Effector CD8-positive, alpha-beta T cell (primary cell): ENCODE data around the gene DVL3.
"Not testable (repeated sequence)": the region's sequence is repeated elsewhere in the genome, so short reads cannot be mapped to it uniquely, and the experiment has no call there.

Experiments used
- DNase-seq: peaks from one replicate; lab custom pipeline; 2025; lab: John Stamatoyannopoulos, UW
- total RNA-seq, 4 experiments: gene quantifications; one replicate each; lab custom pipeline; 2026; lab: John Stamatoyannopoulos, UW

Gene DVL3
- total RNA-seq: 68.1 to 85.5 (median 73.2) reads per million in 4 experiments

GRCh38 chr3:184154885-184155643 lies at the start of gene DVL3:
Gene DVL3, plus strand, starts transcription at chr3:184155377. Its CDS starts 259 bp downstream, at chr3:184155636.
- no peak for DNase-seq

DNA sequence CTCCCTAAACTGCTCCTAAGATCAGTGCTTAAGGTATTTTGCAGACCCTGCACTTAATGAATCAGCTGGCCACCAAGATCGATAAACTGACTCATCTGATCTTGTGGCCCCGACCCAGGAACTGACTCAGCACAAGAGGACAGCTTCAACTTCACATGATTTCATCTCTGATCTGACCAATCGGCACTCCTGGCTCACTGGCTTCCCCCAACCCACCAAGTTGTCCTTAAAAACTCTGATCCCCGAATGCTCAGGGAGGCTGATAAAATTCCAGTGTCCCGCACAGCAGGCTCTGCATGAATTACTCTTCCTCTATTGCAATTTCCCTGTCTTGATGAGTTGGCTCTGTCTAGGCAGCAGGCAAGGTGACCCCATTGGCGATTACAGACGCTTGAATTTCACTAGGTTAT lies 44.9 kb upstream of the DVL3 start:
- DNase-seq: no peak

DNA sequence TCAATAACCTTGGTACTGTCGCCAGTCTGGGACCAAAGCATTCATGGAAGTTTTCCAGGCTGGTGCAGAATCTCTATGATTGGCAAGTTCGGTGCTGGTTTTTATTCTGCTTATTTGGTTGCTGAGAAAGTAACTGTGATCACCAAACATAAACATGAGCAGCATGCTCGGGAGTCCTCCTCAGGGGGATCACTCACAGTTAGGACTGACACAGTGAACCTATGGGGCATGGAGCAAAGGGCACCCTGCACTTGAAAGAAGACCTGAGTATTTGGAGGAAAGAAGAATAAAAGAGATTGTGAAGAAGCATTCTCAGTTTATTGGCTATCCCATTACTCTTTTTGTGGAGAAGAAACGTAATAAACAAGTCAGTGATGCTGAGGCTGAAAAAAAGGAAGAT lies 39.2 kb upstream of the DVL3 start:
- no peak for DNase-seq

- DNase-seq: no peak
These were observed 37.5 kb upstream of the DVL3 start for GRCh38 chr3:184117636-184118035.

DNA sequence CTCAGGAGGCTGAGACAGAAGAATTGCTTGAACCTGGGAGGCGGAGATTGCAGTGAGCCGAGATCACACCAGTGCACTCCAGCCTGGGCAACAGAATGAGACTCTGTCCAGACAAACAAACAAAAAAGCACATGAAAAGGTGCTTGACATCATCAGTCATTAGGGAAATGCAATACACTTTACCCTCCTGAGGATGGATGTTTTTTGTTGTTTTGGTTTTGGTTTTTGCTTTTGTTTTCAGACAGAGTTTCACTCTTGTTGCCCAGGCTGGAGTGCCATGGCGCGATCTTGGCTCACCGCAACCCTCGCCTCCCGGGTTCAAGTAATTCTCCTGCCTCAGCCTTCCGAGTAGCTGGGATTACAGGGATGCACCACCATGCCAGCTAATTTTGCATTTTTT lies 34.1 kb upstream of the DVL3 start:
- not testable (repeated sequence) for DNase-seq

- no peak for DNase-seq
These were observed 29.2 kb upstream of the DVL3 start for GRCh38 chr3:184126006-184126405.

DNA sequence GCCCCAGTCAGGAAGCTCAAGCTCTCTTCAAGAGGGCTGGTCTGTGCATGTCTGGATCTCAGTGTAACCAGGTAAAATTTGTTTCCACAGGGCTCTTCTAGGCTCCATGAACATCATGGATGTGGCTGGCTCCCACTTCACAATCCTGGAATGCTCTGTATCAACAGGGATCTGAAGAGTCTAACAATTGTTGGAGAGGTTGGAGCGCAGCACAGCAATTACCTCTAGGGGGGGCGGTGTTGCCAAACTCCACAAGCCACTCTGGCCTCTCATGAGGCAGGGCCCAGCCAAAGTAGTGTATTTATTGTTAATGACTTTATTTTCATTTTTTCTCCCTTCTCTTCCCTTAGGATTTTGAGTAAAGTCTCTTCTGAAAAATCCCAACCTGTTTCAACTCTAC lies 26.2 kb upstream of the DVL3 start:
- DNase-seq: no peak

DNA sequence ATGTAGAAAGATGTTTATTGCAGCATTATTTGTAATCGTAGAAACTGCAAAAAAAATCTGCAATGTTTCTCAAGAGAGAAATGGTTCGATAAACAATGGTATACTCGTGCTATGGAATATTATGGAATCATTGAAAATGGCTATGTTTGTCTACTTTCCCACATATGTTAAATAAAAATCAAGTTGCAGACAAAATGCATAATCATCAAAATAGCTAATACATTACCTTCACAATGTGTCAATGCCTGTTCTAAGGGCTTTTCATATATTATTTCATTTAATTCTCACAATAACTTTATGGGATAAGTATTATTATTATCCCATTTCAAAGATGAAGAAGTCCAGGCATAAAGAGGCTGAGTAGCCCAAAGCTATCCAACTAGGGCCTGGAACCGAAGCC lies 22.2 kb upstream of the DVL3 start:
- DNase-seq: no peak

DNA sequence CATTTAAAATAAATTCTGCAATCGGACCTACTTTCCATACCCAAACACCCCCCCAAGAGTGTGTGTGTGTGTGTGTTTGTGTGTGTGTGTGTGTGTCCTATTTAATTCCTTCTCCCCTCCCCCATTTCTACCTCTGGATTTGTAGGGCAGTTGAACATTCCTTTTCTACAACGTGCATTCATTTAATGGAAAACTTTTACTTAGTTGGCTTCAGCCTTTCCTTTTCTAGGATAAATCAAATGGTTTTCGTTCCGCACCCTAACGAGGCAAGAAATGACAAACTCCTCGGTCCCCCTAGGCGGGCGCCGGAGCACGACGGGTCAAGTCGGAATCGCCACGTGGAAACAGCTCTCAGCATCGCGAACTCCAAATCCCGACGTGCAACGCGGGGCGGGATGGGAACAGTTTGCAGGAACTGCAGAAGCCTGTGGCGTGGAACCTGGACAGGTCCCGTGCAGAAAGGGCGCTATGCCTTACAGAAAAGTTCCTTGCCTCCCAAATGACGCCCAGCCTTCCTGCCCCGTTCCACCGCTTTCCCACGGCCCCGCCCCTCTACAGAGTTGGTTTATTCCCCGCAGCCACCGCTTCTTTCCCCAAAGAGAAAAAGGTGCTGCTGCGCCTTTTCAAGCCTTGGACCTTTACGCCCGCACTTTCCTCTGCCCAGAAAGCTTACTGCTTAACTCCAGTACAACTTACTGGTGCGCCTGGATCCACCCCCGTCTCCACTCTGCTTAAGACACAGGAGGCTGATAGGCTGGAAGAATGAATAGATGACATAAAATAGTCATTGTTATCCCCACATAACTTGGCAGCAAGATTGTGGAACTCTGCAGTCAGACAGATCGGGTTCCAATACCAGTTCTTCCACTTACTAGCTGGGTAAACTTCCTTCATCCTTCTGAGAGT lies 21.1 kb upstream of the DVL3 start:
- no peak for DNase-seq

GRCh38 chr3:184134746-184135148 lies 20.4 kb upstream of the DVL3 start:
- no peak for DNase-seq

DNA sequence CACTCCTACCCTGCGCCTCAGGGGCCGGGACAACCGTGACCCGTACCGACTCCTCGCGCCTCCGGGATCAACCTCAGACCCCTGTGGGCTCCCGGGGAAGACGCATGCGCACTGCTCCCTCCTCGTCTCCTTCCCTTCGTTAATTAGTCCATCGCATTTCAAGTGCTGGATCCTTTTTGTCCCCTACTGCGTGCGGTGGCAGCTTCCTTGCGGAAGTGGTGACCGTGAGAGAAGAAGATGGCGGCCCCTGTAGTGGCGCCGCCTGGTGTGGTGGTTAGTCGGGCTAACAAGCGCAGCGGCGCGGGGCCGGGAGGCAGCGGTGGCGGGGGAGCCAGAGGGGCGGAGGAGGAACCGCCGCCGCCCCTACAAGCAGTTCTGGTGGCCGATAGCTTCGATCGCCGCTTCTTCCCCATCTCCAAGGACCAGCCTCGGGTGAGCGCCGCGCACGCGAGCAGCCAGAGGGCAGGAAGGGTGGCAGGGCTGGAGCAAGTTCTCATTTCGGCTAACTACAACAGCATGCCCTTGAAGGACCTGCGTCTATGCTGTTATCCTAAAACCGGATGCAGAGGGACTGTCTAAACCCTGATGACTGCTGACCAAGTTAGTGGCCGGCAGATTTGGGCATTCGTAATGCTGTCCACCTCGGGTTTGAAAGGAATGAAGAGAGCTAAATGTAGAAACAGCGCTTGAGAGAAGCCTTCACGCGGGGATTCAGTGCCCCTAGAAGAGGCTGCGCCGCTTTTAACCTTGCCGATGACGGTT lies 19.8 kb upstream of the DVL3 start, which contains the start of gene EIF2B5:
EIF2B5 (plus strand) TSS at position 210 of the 762 bp plus-strand sequence; CDS start at position 238, 28 bp downstream.
- DNase-seq: peak; percentile 77

- DNase-seq: no peak
These were observed 19.3 kb upstream of the DVL3 start for GRCh38 chr3:184135911-184136260.

DNA sequence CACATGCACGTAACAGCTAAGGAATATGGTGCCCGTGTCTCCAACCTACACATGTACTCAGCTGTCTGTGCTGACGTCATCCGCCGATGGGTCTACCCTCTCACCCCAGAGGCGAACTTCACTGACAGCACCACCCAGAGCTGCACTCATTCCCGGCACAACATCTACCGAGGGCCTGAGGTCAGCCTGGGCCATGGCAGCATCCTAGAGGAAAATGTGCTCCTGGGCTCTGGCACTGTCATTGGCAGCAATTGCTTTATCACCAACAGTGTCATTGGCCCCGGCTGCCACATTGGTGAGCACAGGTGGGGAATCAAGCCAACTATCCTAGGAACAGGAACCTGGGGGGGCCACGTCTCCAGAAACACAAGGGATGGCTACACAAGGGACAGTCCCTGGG lies 14.7 kb upstream of the DVL3 start:
- DNase-seq: no peak

- no peak for DNase-seq
These were observed 13.0 kb upstream of the DVL3 start for GRCh38 chr3:184142199-184142598.

GRCh38 chr3:184143327-184143726 lies 11.8 kb upstream of the DVL3 start:
- no peak for DNase-seq

- no peak for DNase-seq
These were observed 10.7 kb upstream of the DVL3 start for GRCh38 chr3:184144505-184144904.

DNA sequence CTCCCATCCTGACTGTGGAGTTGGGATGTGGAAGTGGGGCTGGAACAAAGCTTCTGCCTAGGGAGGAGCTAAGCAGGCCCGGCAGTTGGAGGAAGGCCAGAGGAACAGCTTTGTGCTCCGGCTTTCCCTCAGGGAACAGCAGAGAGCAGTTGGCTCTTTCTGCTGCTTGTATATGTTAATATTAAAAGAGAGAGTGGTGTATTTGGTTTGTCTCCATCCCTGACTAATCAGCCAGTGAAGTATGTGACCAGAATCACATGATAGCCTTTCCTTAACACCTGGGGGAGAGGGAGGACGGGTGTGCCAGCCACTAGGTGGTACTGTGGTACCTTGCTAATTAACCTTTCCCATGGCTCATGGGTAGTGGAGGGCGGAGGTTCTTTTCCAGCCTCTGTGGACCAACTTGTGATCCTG lies 10.1 kb upstream of the DVL3 start:
- no peak for DNase-seq

DNA sequence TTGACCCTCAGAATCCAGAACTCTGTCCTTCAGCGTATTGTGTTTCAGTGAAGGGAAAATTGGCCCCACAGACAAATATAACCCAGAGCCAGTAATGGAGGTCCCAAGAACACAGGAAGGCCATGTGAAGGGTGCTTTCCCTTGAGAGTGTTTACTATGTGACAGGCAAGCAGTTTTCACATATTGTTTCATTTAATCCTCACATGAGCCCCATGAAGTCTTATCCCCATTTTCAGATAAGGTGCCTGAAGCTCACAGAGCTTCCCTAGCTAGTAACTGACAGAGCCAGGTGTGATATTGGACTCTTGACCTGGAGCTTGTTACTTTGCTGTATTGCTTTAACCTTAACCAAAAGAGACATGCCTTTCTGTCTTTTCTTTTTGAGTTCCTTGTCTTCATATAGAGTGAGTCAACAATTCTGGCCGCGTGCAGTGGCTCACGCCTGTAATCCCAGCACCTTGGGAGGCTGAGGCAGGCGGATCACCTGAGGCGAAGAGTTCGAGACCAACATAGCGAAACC lies 9.4 kb upstream of the DVL3 start:
- DNase-seq: no peak

DNA sequence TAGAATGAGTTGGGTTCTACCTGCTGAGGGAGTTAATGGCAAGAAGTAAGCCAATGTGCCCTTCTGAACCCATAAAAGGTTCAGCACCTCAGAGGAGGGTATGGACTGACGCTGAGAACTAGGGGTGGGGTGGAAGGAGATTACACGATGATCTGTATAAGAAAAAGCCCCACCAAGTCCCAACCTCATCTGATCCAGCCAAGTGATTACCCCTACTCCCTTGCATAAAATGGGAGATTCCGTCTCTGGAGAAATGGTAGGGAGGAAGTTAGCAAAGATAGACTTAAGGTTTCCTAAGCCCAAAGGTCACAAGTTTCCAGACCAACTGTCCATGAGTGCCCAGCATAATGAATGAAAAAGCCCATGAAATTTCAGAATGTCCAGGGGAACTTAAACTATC lies 7.1 kb upstream of the DVL3 start:
- no peak for DNase-seq

GRCh38 chr3:184149123-184149522 lies 6.1 kb upstream of the DVL3 start:
- DNase-seq: no peak

DNA sequence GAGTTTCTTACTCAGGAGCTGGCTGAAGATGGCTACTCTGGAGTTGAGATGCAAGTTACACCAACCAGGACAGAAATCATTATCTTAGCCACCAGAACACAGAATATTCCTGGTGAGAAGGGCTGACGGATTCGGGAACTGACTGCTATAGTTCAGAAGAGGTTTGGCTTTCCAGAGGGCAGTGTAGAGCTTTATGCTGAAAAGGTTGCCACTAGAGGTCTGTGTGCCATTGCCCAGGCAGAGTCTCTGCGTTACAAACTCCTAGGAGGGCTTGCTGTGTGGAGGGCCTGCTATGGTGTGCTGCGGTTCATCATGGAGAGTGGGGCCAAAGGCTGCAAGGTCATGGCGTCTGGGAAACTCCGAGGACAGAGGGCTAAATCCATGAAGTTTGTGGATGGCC lies 5.4 kb upstream of the DVL3 start:
- not testable (repeated sequence) for DNase-seq
